OCI-LY3 (cell line): ENCODE results near the gene AGTR1.

ENCODE experiments used
- EZH2phosphoT487 ChIP-seq: fragments of 200-600 bp; shearing (Covaris generic); IDR thresholded peaks from 2 replicates; pipeline ENCODE4 v1.6.1; 2018; ENCODE audit warnings: antibody characterized with exemption, mixed run types, low read depth
- TF ChIP-seq, protein P1 (sequence below): fragments of 200-600, 300-600 bp; sonication (generic); IDR thresholded peaks from 2 replicates; pipeline ENCODE4 v1.5.1; 2014; ENCODE audit warnings: antibody characterized with exemption, low read length, low read depth

DNA sequence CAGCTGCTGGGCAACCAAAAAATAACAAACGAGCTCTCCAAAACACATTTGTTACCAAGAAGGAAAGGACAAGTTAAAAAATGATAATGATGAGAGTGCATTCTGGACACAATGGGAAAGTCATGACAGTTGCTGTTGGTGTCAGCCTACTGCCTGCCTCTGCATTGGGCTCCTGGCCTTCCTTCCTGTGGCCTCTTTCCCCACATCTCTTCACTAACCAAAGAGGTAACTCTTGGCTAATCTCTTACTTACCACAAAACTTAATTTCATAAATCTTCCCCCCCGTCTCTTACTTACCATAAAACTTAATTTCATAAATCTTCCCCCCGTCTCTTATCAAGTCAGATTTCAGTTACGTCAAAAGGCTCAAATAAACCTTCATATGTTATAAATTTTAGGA, 58.6 kb downstream of the AGTR1 start:
- TF ChIP-seq, protein P1, sequence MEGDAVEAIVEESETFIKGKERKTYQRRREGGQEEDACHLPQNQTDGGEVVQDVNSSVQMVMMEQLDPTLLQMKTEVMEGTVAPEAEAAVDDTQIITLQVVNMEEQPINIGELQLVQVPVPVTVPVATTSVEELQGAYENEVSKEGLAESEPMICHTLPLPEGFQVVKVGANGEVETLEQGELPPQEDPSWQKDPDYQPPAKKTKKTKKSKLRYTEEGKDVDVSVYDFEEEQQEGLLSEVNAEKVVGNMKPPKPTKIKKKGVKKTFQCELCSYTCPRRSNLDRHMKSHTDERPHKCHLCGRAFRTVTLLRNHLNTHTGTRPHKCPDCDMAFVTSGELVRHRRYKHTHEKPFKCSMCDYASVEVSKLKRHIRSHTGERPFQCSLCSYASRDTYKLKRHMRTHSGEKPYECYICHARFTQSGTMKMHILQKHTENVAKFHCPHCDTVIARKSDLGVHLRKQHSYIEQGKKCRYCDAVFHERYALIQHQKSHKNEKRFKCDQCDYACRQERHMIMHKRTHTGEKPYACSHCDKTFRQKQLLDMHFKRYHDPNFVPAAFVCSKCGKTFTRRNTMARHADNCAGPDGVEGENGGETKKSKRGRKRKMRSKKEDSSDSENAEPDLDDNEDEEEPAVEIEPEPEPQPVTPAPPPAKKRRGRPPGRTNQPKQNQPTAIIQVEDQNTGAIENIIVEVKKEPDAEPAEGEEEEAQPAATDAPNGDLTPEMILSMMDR = no peak
- no peak for TF ChIP-seq EZH2phosphoT487
